ENCODE results near the gene ABR. TPM values are rescaled to one million over a fixed set of nuclear protein-coding genes. Genes with fewer than 3 reads are reported as not detected.

The ABR gene
- total RNA-seq, 1 donor from 2014 or later = 70.9 TPM

GRCh38 chr17:1036171-1036844, 143.5 kb downstream of the ABR start:
- H3K9ac ChIP-seq (ENCODE audit: low read length) = no peak overlapping the region
- TF ChIP-seq, protein P1, sequence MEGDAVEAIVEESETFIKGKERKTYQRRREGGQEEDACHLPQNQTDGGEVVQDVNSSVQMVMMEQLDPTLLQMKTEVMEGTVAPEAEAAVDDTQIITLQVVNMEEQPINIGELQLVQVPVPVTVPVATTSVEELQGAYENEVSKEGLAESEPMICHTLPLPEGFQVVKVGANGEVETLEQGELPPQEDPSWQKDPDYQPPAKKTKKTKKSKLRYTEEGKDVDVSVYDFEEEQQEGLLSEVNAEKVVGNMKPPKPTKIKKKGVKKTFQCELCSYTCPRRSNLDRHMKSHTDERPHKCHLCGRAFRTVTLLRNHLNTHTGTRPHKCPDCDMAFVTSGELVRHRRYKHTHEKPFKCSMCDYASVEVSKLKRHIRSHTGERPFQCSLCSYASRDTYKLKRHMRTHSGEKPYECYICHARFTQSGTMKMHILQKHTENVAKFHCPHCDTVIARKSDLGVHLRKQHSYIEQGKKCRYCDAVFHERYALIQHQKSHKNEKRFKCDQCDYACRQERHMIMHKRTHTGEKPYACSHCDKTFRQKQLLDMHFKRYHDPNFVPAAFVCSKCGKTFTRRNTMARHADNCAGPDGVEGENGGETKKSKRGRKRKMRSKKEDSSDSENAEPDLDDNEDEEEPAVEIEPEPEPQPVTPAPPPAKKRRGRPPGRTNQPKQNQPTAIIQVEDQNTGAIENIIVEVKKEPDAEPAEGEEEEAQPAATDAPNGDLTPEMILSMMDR (IDR thresholded peaks at IDR 0.05; ENCODE audit: insufficient read depth, low read depth, low read length) = no peak
- no peak for TF ChIP-seq EZH2 (IDR thresholded peaks at IDR 0.05; ENCODE audit: insufficient read depth, low read length)
- DNase-seq (ENCODE audit: low read depth) = no peak
- H3K27me3 ChIP-seq (ENCODE audit: insufficient read depth, low read length) = no peaks in the 10 kb centered on the region
- H4K20me1 ChIP-seq (ENCODE audit: insufficient read depth, low read length) = peaks cover 72% of the 10 kb centered on the region
- H3K79me2 ChIP-seq (ENCODE audit: insufficient read depth, low read length) = no peaks in the 10 kb centered on the region
- H3K36me3 ChIP-seq (ENCODE audit: insufficient read depth, low read length) = no peaks in the 10 kb centered on the region
- H3K9me3 ChIP-seq (ENCODE audit: insufficient read depth, low read depth, low read length) = no peaks in the 10 kb centered on the region
- no peak overlapping the region for H3K4me2 ChIP-seq (ENCODE audit: low read length)
- Mint-ChIP-seq H3K9me3 (ENCODE audit: unreplicated experiment) (no peaks in the 10 kb centered on the region), H3K27me3 (ENCODE audit: low read depth, unreplicated experiment) (no peaks in the 10 kb centered on the region), H3K4me3 (ENCODE audit: unreplicated experiment) (no peak overlapping the region), H3K36me3 (ENCODE audit: low read depth, unreplicated experiment) (peaks cover 8% of the 10 kb centered on the region), H3K4me1 (ENCODE audit: low read depth, unreplicated experiment) (no peaks in the 10 kb centered on the region), H3K27ac (ENCODE audit: unreplicated experiment) (no peak overlapping the region)
- H2AFZ ChIP-seq (ENCODE audit: low read depth, low read length) = no peak overlapping the region
- no peak overlapping the region for H3K4me3 ChIP-seq (ENCODE audit: insufficient read depth, low read depth, low read length)
- H3K27ac ChIP-seq (ENCODE audit: low read depth, low read length) = no peak overlapping the region
- H3K4me1 ChIP-seq (ENCODE audit: insufficient read depth, low read length) = no peaks in the 10 kb centered on the region
- FAIRE-seq = no peak

DNA sequence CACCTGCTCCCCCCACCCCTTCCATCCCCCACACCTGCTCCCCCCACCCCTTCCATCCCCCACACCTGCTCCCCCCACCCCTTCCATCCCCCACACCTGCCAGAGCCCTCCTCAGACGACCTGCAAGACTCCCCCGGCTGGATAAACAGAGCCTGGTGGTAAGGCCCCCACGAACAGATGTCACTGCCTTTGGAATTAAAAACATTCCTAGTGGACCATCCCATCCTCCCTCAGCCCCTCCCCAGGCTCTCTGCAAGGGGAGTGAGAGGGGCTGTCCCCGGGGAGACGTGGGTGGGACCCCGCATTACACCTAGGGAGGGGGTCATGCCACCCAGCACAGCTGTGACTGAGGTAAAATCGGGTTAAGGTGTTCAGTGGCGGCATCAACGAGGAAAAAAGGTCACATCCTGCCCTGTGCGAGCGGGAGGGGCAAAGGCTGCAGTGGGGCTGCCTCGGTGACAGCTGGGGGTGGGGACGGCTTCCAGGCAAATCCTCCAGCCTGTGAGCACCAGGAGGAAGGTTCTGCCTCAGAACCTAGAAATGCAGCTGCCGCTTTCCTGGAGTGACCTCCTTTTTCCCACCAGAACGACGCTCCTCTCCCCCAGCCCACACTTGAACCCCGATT, 144.1 kb downstream of the ABR start:
- Mint-ChIP-seq H3K9me3 (ENCODE audit: unreplicated experiment) (no peaks in the 10 kb centered on the region), H3K4me3 (ENCODE audit: unreplicated experiment) (no peak overlapping the region), H3K27ac (ENCODE audit: unreplicated experiment) (no peak overlapping the region), H3K27me3 (ENCODE audit: low read depth, unreplicated experiment) (no peaks in the 10 kb centered on the region), H3K4me1 (ENCODE audit: low read depth, unreplicated experiment) (no peaks in the 10 kb centered on the region), H3K36me3 (ENCODE audit: low read depth, unreplicated experiment) (peaks cover 8% of the 10 kb centered on the region)
- Histone ChIP-seq H3K27ac (ENCODE audit: low read depth, low read length) (no peak overlapping the region), H3K9me3 (ENCODE audit: insufficient read depth, low read depth, low read length) (no peaks in the 10 kb centered on the region), H3K4me2 (ENCODE audit: low read length) (no peak overlapping the region), H3K4me3 (ENCODE audit: insufficient read depth, low read depth, low read length) (no peak overlapping the region), H3K36me3 (ENCODE audit: insufficient read depth, low read length) (no peaks in the 10 kb centered on the region), H3K79me2 (ENCODE audit: insufficient read depth, low read length) (no peaks in the 10 kb centered on the region), H3K4me1 (ENCODE audit: insufficient read depth, low read length) (no peaks in the 10 kb centered on the region), H3K27me3 (ENCODE audit: insufficient read depth, low read length) (no peaks in the 10 kb centered on the region), H2AFZ (ENCODE audit: low read depth, low read length) (no peak overlapping the region), H3K9ac (ENCODE audit: low read length) (no peak overlapping the region), H4K20me1 (ENCODE audit: insufficient read depth, low read length) (peaks cover 79% of the 10 kb centered on the region)
- FAIRE-seq (no peak), DNase-seq (ENCODE audit: low read depth) (no peak)
- TF ChIP-seq, protein P1 (IDR thresholded peaks at IDR 0.05; ENCODE audit: insufficient read depth, low read depth, low read length) = no peak
- TF ChIP-seq EZH2 (IDR thresholded peaks at IDR 0.05; ENCODE audit: insufficient read depth, low read length) = no peak

GRCh38 chr17:1034652-1035210, 145.1 kb downstream of the ABR start:
- Histone ChIP-seq H3K79me2 (ENCODE audit: insufficient read depth, low read length) (no peaks in the 10 kb centered on the region), H4K20me1 (ENCODE audit: insufficient read depth, low read length) (peaks cover 84% of the 10 kb centered on the region), H3K27ac (ENCODE audit: low read depth, low read length) (no peak overlapping the region), H3K36me3 (ENCODE audit: insufficient read depth, low read length) (no peaks in the 10 kb centered on the region), H3K4me2 (ENCODE audit: low read length) (no peak overlapping the region), H3K4me1 (ENCODE audit: insufficient read depth, low read length) (no peaks in the 10 kb centered on the region), H3K27me3 (ENCODE audit: insufficient read depth, low read length) (no peaks in the 10 kb centered on the region), H3K9me3 (ENCODE audit: insufficient read depth, low read depth, low read length) (no peaks in the 10 kb centered on the region), H3K4me3 (ENCODE audit: insufficient read depth, low read depth, low read length) (no peak overlapping the region), H3K9ac (ENCODE audit: low read length) (no peak overlapping the region), H2AFZ (ENCODE audit: low read depth, low read length) (no peak overlapping the region)
- DNase-seq (ENCODE audit: low read depth) (no peak), FAIRE-seq (no peak)
- Mint-ChIP-seq H3K27ac (ENCODE audit: unreplicated experiment) (no peak overlapping the region), H3K9me3 (ENCODE audit: unreplicated experiment) (no peaks in the 10 kb centered on the region), H3K4me1 (ENCODE audit: low read depth, unreplicated experiment) (no peaks in the 10 kb centered on the region), H3K4me3 (ENCODE audit: unreplicated experiment) (no peak overlapping the region), H3K27me3 (ENCODE audit: low read depth, unreplicated experiment) (no peaks in the 10 kb centered on the region), H3K36me3 (ENCODE audit: low read depth, unreplicated experiment) (peaks cover 8% of the 10 kb centered on the region)
- no peak for TF ChIP-seq EZH2 (IDR thresholded peaks at IDR 0.05; ENCODE audit: insufficient read depth, low read length)
- TF ChIP-seq, protein P1 (IDR thresholded peaks at IDR 0.05; ENCODE audit: insufficient read depth, low read depth, low read length) = no peak

Measured in astrocyte (in vitro differentiated cells and primary cell).